WTC11 (cell line): ENCODE results near the gene PPP2R3A. TPM values are rescaled to one million over a fixed set of nuclear protein-coding genes. Genes with fewer than 3 reads are reported as not detected.

ENCODE experiments used
- AFF4 ChIP-seq: sonication (generic); formaldehyde crosslinking; IDR thresholded peaks from 2 replicates; pipeline ENCODE4 v1.8.1; 2023; ENCODE audit warnings: mild to moderate bottlenecking, missing genetic modification reagents, borderline replicate concordance
- ATF1 ChIP-seq: sonication (generic); formaldehyde crosslinking; IDR thresholded peaks from 2 replicates; pipeline ENCODE4 v1.8.1; 2023; ENCODE audit warnings: mild to moderate bottlenecking, moderate library complexity, missing genetic modification reagents
- ATF2 ChIP-seq: sonication (generic); formaldehyde crosslinking; IDR thresholded peaks from 2 replicates; pipeline ENCODE4 v1.8.1; 2022; ENCODE audit warnings: low read depth, missing genetic modification reagents, borderline replicate concordance
- CBFB ChIP-seq: sonication (generic); formaldehyde crosslinking; IDR thresholded peaks from 2 replicates; pipeline ENCODE4 v1.8.1; 2022; ENCODE audit warnings: mild to moderate bottlenecking, low read depth, missing genetic modification reagents
- CREM ChIP-seq: sonication (generic); formaldehyde crosslinking; IDR thresholded peaks from 2 replicates; pipeline ENCODE4 v1.8.1; 2022; ENCODE audit warnings: mild to moderate bottlenecking, missing genetic modification reagents, moderate library complexity
- E2F1 ChIP-seq: sonication (generic); formaldehyde crosslinking; IDR thresholded peaks from 2 replicates; pipeline ENCODE4 v1.8.0; 2022; ENCODE audit warnings: mild to moderate bottlenecking, missing genetic modification reagents
- E2F4 ChIP-seq: sonication (generic); formaldehyde crosslinking; IDR thresholded peaks from 2 replicates; pipeline ENCODE4 v1.8.1; 2022; ENCODE audit warnings: low read depth, mild to moderate bottlenecking, moderate library complexity, missing genetic modification reagents, borderline replicate concordance
- EMX1 ChIP-seq: fragments of 250-450 bp; sonication (Bioruptor Pico); IDR thresholded peaks from 2 replicates; pipeline ENCODE4 v1.8.0; 2021; ENCODE audit warnings: mild to moderate bottlenecking
- ESRRA ChIP-seq: sonication (generic); formaldehyde crosslinking; IDR thresholded peaks from 2 replicates; pipeline ENCODE4 v1.8.1; 2022; ENCODE audit warnings: mild to moderate bottlenecking, missing genetic modification reagents, borderline replicate concordance
- FOXP1 ChIP-seq: sonication (generic); formaldehyde crosslinking; IDR thresholded peaks from 2 replicates; pipeline ENCODE4 v1.8.0; 2022; ENCODE audit warnings: missing genetic modification reagents, mild to moderate bottlenecking, moderate library complexity, borderline replicate concordance
- GABPB1 ChIP-seq: sonication (generic); formaldehyde crosslinking; IDR thresholded peaks from 2 replicates; pipeline ENCODE4 v1.8.1; 2023; ENCODE audit warnings: mild to moderate bottlenecking, missing genetic modification reagents
- IRF2 ChIP-seq: sonication (generic); formaldehyde crosslinking; IDR thresholded peaks from 2 replicates; pipeline ENCODE4 v1.8.0; 2022; ENCODE audit warnings: low read depth, missing genetic modification reagents, borderline replicate concordance
- KAT7 ChIP-seq: sonication (generic); formaldehyde crosslinking; IDR thresholded peaks from 2 replicates; pipeline ENCODE4 v1.8.1; 2023; ENCODE audit warnings: missing genetic modification reagents, mild to moderate bottlenecking, borderline replicate concordance
- MAX ChIP-seq: sonication (generic); formaldehyde crosslinking; IDR thresholded peaks from 2 replicates; pipeline ENCODE4 v1.8.0; 2022; ENCODE audit warnings: mild to moderate bottlenecking, missing genetic modification reagents
- NFATC4 ChIP-seq: fragments of 250-450 bp; sonication (Bioruptor Pico); IDR thresholded peaks from 2 replicates; pipeline ENCODE4 v1.9.0; 2021; ENCODE audit warnings: mild to moderate bottlenecking
- RORB ChIP-seq: fragments of 250-450 bp; sonication (Bioruptor Pico); IDR thresholded peaks from 2 replicates; pipeline ENCODE4 v1.9.0; 2021; ENCODE audit warnings: mild to moderate bottlenecking
- TEAD1 ChIP-seq: sonication (generic); formaldehyde crosslinking; IDR thresholded peaks from 2 replicates; pipeline ENCODE4 v1.8.0; 2022; ENCODE audit warnings: mild to moderate bottlenecking, missing genetic modification reagents
- TEAD4 ChIP-seq: sonication (generic); formaldehyde crosslinking; IDR thresholded peaks from 2 replicates; pipeline ENCODE4 v1.8.0; 2022; ENCODE audit warnings: mild to moderate bottlenecking, missing genetic modification reagents
- USF1 ChIP-seq: sonication (generic); formaldehyde crosslinking; IDR thresholded peaks from 2 replicates; pipeline ENCODE4 v1.8.0; 2022; ENCODE audit warnings: mild to moderate bottlenecking, missing genetic modification reagents
- ZBTB43 ChIP-seq: sonication (generic); formaldehyde crosslinking; IDR thresholded peaks from 2 replicates; pipeline ENCODE4 v1.8.1; 2023; ENCODE audit warnings: mild to moderate bottlenecking, missing genetic modification reagents
- ZNF396 ChIP-seq: fragments of 250-450 bp; sonication (Bioruptor Pico); IDR thresholded peaks from 2 replicates; pipeline ENCODE4 v1.8.0; 2021; ENCODE audit warnings: mild to moderate bottlenecking, moderate library complexity, borderline replicate concordance
- ZNF532 ChIP-seq: fragments of 250-450 bp; sonication (Bioruptor Pico); IDR thresholded peaks from 2 replicates; pipeline ENCODE4 v1.9.0; 2021; ENCODE audit warnings: mild to moderate bottlenecking, borderline replicate concordance
- total RNA-seq: library from RNA; stranded (reverse); gene quantifications from 3 replicates; pipeline ENCODE4 v1.2.3, GENCODE V29; 2021

Gene PPP2R3A
- total RNA-seq, 1 experiment from 2014 or later: 13.1 TPM

GRCh38 chr3:136195258-136196063 is 229.9 kb downstream of the PPP2R3A start (continued):
- TF ChIP-seq E2F1 (0 out of 2 replicates have a peak, but pooled peaks have one; percentile 52), ATF2 (CRISPR knock-in tag) (0 out of 2 replicates have a peak, but pooled peaks have one; percentile 50), CREM (CRISPR knock-in tag) (no peak), AFF4 (CRISPR knock-in tag) (no peak), E2F4 (CRISPR knock-in tag) (no peak), ZBTB43 (CRISPR knock-in tag) (0 out of 2 replicates have a peak, but pooled peaks have one; percentile 74), CBFB (CRISPR knock-in tag) (peak; percentile 84; the same call in 1 of the 2 replicates), ZNF396 (no peak), USF1 (CRISPR knock-in tag) (0 out of 2 replicates have a peak, but pooled peaks have one; percentile 54), MAX (CRISPR knock-in tag) (peak; percentile 46; the same call in 1 of the 2 replicates), EMX1 (CRISPR knock-in tag) (no peak), FOXP1 (CRISPR knock-in tag) (no peak), ATF1 (CRISPR knock-in tag) (no peak), RORB (CRISPR knock-in tag) (no peak), ESRRA (peak; percentile 59; the same call in 1 of the 2 replicates), GABPB1 (CRISPR knock-in tag) (peak; percentile 39; the same call in 1 of the 2 replicates), NFATC4 (no peak), KAT7 (peak; percentile 83; the same call in 1 of the 2 replicates), IRF2 (CRISPR knock-in tag) (no peak), ZNF532 (CRISPR knock-in tag) (no peak), TEAD1 (CRISPR knock-in tag) (no peak), TEAD4 (CRISPR knock-in tag) (0 out of 2 replicates have a peak, but pooled peaks have one; percentile 36)
